BLaER1 (cell line): Measurements from ENCODE around the gene GABRG3.

Experiments
- H3K27ac ChIP-seq: shearing (Covaris generic); formaldehyde crosslinking; 2 replicates; pipeline ENCODE4 v1.8.1; 2022
- H3K27me3 ChIP-seq: shearing (Covaris generic); formaldehyde crosslinking; 2 replicates; pipeline ENCODE4 v1.8.1; 2022
- H3K36me3 ChIP-seq: shearing (Covaris generic); formaldehyde crosslinking; 2 replicates; pipeline ENCODE4 v1.8.1; 2022
- H3K4me1 ChIP-seq: shearing (Covaris generic); formaldehyde crosslinking; 2 replicates; pipeline ENCODE4 v1.8.1; 2022
- H3K4me2 ChIP-seq: shearing (Covaris generic); formaldehyde crosslinking; 2 replicates; pipeline ENCODE4 v1.8.1; 2022
- H3K4me3 ChIP-seq: shearing (Covaris generic); formaldehyde crosslinking; 2 replicates; pipeline ENCODE4 v1.8.1; 2022
- H3K9ac ChIP-seq: shearing (Covaris generic); formaldehyde crosslinking; 2 replicates; pipeline ENCODE4 v1.8.1; 2022
- H3K9me3 ChIP-seq: shearing (Covaris generic); formaldehyde crosslinking; 2 replicates; pipeline ENCODE4 v1.8.1; 2022
- H4K20me1 ChIP-seq: shearing (Covaris generic); formaldehyde crosslinking; 2 replicates; pipeline ENCODE4 v1.8.1; 2022
- Cebpa-rat ChIP-seq: shearing (Covaris generic); IDR thresholded peaks from 2 replicates; pipeline ENCODE4 v1.8.1; 2022

The GABRG3 gene

DNA sequence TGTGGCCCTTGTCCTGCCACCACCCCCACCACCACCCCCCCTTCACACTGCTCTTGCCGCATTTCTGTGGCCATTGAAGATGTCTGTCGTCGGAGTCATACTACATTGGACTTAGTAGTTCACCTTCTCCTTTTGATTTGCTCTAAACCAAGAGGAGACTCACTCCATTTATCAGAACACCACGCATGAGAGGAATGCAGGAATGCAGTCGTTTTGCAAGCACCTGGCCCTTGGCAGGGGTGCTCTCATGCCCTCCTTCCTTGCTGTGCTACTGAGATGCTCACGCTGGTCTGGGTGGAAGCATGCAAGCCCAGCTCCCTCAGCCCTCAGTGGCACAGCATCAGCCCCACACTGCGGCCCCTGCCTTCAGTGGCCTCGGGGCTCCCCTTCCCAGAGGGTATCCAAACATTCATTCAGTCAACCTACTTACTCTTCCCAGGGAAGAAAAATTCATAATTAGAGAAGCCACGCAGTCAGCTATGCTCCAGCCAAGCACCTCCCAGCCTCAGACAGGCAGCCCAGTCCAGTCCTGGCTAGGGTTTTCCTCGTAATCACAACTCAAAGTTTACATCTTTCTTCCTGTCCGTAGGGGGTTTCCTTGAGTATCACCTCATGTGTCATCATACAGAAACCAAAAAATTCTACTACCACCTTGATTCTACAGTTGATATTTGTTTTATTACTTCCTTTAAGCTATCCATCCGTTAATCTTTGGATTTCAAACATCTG lies 520.0 kb downstream of the GABRG3 start:
- Histone ChIP-seq H3K9ac (no peak overlapping the region), H3K4me1 (peaks cover 1% of the 10 kb centered on the region), H3K9me3 (no peaks in the 10 kb centered on the region), H3K4me2 (no peak overlapping the region), H4K20me1 (no peaks in the 10 kb centered on the region), H3K27ac (no peak overlapping the region), H3K4me3 (no peak overlapping the region), H3K36me3 (no peaks in the 10 kb centered on the region), H3K27me3 (no peaks in the 10 kb centered on the region)
- TF ChIP-seq Cebpa-rat, result no peak

DNA sequence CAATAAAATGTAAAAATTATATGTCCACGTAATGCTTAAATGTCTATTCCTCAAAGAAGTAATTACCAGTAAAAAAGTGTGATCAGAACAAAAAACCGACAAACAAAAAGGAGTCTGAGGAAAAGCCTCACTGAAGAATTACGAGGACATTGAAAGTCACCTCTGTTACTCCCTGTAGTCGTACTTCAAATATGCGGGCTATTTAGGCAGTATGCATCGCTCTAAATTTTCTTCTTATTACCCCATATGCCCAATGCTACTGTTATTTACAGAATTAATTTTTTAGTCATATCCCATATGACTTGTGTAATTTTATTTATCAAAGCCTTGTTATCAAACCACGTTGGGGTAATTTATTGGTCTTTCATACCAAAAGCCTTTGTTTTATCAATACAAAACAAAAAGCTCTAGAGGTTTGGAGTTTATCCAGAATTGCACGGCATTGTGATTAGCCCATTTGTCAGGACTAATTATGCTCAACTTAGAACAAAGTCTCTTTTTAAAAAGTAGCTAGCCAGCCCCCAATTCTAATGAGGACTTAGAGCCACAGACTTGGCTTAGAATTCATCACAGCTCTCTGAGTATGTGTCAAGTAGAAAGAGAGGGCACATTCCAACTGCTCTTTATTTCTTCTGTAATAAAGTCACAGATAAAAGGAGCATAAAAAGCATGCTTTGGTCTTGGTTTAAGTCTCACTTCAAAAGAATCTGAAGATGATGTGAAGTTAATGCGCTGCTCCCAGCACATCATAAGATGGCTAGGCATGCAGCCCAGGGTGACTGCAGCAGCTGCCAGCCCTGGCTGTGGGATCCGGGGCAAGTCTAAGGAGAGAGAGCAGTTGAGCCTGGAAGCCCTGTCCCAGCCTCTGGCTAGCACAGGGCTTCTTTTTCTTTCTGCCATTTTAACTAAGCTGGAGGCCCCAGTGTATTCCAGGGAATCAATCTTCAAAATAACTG lies 521.0 kb downstream of the GABRG3 start:
- H3K27me3 ChIP-seq, result no peaks in the 10 kb centered on the region
- no peaks in the 10 kb centered on the region for H4K20me1 ChIP-seq
- no peaks in the 10 kb centered on the region for H3K9me3 ChIP-seq
- no peaks in the 10 kb centered on the region for H3K4me1 ChIP-seq
- no peak overlapping the region for H3K9ac ChIP-seq
- no peak overlapping the region for H3K4me2 ChIP-seq
- H3K36me3 ChIP-seq, result no peaks in the 10 kb centered on the region
- no peak for TF ChIP-seq Cebpa-rat
- no peak overlapping the region for H3K4me3 ChIP-seq
- no peak overlapping the region for H3K27ac ChIP-seq

DNA sequence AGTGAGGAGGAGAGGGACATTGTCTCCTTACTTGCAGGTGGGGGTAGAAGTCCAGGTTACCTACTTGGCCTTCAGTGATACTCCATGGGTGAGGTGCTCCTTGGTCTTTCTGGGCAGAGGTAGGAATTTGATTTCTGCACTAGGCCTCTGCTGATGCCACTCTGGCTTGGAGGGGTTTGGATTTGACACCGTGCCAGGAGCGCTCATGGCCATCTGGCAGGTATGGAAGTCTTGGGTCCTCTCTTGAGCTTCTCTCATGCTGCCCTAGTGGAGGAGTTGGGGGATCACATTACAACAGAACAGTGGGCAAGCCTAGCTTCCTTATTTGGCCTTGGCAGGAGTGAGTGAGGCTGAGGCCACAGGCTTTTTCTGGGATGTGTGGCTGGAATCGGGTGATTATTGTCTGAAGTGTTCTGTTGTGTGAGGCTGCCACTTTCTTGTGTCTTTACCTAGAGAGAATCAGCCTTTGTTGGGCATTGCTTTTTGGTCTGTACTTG lies 525.0 kb downstream of the GABRG3 start:
- Histone ChIP-seq H3K27ac (no peak overlapping the region), H3K9ac (no peak overlapping the region), H3K36me3 (no peaks in the 10 kb centered on the region), H3K4me3 (no peak overlapping the region), H4K20me1 (no peaks in the 10 kb centered on the region), H3K9me3 (no peaks in the 10 kb centered on the region), H3K27me3 (no peaks in the 10 kb centered on the region), H3K4me1 (no peaks in the 10 kb centered on the region), H3K4me2 (no peak overlapping the region)
- no peak for TF ChIP-seq Cebpa-rat

DNA sequence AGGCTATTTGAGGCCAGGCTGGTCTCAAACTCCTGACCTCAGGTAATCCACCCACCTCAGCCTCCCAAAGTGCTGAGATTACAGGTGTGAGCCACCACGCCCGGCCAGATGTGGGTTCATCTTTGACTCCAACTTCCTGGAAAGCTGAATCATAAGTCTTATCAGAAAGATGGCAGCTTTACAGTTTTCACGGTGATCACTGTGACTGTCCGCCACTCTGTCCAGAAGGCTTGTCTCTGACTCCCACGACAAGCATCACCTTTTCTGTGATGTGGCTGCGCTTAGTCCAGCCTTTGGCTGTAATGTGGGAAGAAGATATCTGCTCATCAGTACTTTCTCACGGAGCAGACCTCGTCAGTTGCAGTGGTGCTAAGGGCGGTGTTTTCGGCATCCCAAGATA lies 527.7 kb downstream of the GABRG3 start:
- no peak overlapping the region for H3K4me3 ChIP-seq
- no peak for TF ChIP-seq Cebpa-rat
- no peaks in the 10 kb centered on the region for H4K20me1 ChIP-seq
- no peak overlapping the region for H3K4me2 ChIP-seq
- H3K9ac ChIP-seq, result no peak overlapping the region
- no peaks in the 10 kb centered on the region for H3K9me3 ChIP-seq
- H3K36me3 ChIP-seq, result no peaks in the 10 kb centered on the region
- no peaks in the 10 kb centered on the region for H3K4me1 ChIP-seq
- H3K27ac ChIP-seq, result no peak overlapping the region
- no peaks in the 10 kb centered on the region for H3K27me3 ChIP-seq

DNA sequence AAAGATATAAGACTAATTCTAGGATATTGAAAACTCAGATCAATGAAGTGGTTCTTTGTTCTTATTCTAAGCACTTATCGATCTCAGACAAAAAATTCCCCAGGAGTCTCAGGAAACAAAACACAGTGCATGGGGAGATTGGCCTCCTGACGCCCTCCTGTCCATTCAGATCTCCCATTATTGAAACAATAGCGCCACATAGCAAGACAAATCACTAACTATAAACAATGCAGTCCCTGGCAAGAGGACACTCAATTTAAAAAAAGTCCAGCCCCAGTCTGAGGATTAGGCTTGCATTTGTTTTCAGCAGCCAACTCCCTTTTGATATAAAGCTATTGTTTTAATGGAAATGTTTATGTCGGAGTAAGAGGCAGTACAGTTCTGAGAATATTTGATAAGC lies 528.2 kb downstream of the GABRG3 start:
- H4K20me1 ChIP-seq, result no peaks in the 10 kb centered on the region
- no peak for TF ChIP-seq Cebpa-rat
- no peaks in the 10 kb centered on the region for H3K27me3 ChIP-seq
- no peak overlapping the region for H3K4me2 ChIP-seq
- H3K4me3 ChIP-seq, result no peak overlapping the region
- H3K36me3 ChIP-seq, result no peaks in the 10 kb centered on the region
- H3K9me3 ChIP-seq, result no peaks in the 10 kb centered on the region
- no peaks in the 10 kb centered on the region for H3K4me1 ChIP-seq
- H3K9ac ChIP-seq, result no peak overlapping the region
- no peak overlapping the region for H3K27ac ChIP-seq

DNA sequence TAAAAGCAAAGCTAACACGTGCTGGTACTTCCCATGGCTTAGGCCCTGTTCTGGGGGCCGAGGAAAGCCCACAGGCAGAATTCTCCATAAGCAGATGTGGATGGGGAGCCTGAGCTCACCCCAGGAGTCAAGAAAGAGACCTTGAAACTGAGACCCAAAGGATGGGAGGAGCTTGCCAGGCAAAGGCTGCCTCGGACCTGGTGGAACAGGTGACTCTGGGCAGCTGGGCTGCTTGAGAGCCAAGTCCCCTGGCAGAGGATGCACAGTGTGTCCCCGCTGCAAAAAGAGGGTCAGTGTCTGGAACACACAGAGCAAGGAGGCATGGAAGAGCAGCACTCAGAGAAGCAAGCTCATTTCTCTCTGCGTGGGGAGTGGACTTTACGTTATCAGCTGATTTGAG lies 528.7 kb downstream of the GABRG3 start:
- Histone ChIP-seq H3K9ac (no peak overlapping the region), H3K4me2 (no peak overlapping the region), H3K4me3 (no peak overlapping the region), H4K20me1 (no peaks in the 10 kb centered on the region), H3K27ac (no peak overlapping the region), H3K9me3 (no peaks in the 10 kb centered on the region), H3K27me3 (no peaks in the 10 kb centered on the region), H3K36me3 (no peaks in the 10 kb centered on the region), H3K4me1 (no peaks in the 10 kb centered on the region)
- no peak for TF ChIP-seq Cebpa-rat

DNA sequence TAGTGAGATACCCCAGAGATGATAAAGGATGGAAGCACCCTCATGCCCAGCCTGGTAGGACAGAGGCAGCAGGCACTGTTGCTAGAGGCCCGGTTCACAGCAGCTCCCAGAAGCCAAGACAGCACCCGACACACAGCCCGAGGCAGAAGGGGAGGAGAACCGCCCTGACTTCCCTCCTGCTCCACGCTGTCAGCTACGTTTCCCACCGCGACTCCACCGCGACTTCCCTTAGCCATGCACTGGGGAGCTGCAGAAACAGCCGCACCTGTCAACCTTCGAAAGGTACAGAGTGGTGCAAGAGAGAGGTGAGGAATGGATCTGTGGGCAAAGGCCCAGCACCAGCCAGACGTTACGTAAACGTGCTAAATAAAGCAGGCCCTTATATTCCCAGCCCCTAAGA lies 529.2 kb downstream of the GABRG3 start:
- no peaks in the 10 kb centered on the region for H4K20me1 ChIP-seq
- H3K27ac ChIP-seq, result no peak overlapping the region
- no peaks in the 10 kb centered on the region for H3K36me3 ChIP-seq
- no peak overlapping the region for H3K4me2 ChIP-seq
- H3K9ac ChIP-seq, result no peak overlapping the region
- H3K4me1 ChIP-seq, result no peaks in the 10 kb centered on the region
- no peaks in the 10 kb centered on the region for H3K27me3 ChIP-seq
- H3K4me3 ChIP-seq, result no peak overlapping the region
- H3K9me3 ChIP-seq, result no peaks in the 10 kb centered on the region
- no peak for TF ChIP-seq Cebpa-rat

DNA sequence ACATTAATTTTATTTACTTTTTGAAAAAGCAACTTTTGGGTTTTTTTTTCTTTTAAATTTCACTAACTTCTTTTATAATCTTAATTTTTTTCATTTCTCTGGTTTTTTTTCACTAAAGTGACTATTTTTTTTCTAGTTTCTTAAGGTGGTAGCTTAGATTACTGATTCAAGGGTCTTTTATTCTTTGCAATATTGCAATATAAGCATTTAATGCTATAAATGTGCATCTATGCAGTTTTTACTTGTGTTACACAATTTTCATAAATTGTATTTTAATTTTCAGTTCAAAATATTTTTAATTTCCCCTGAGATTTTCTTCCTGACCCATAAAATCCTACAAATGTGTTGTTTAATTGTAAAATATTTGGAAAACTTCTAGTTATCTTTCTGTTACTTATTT lies 535.8 kb downstream of the GABRG3 start:
- Histone ChIP-seq H3K9ac (no peak overlapping the region), H4K20me1 (no peaks in the 10 kb centered on the region), H3K4me3 (no peak overlapping the region), H3K4me1 (no peaks in the 10 kb centered on the region), H3K9me3 (peaks cover 20% of the 10 kb centered on the region), H3K27ac (no peak overlapping the region), H3K27me3 (no peaks in the 10 kb centered on the region), H3K36me3 (no peaks in the 10 kb centered on the region), H3K4me2 (no peak overlapping the region)
- TF ChIP-seq Cebpa-rat, result no peak

DNA sequence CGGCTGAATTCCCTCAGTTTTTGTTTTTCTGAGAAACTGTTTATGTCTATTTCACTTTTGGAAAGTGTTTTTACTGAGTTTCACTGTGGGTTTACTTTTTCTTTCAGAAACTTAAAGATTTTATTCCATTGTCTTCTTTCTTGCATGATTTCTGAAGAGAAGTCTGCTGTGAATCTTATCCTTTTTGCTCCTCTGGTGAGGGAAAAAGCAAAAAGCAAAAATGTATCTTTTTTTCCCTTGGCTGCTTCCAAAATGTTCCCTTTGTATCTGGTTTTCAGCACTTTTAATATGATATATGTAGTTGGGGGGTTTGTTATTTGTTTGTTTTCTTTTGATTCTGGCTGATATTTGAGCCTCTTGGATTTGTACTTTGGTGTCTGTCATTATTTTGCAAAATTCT lies 538.0 kb downstream of the GABRG3 start:
- H3K4me2 ChIP-seq, result no peak overlapping the region
- TF ChIP-seq Cebpa-rat, result no peak
- no peak overlapping the region for H3K27ac ChIP-seq

More for the DNA sequence above, 538.0 kb downstream of the GABRG3 start:
- Histone ChIP-seq H3K36me3 (no peaks in the 10 kb centered on the region), H3K9me3 (peaks cover 20% of the 10 kb centered on the region), H3K9ac (no peak overlapping the region), H3K4me3 (no peak overlapping the region), H3K27me3 (no peaks in the 10 kb centered on the region), H4K20me1 (no peaks in the 10 kb centered on the region), H3K4me1 (no peaks in the 10 kb centered on the region)
